SIG-M5 (cell line): Measurements from ENCODE around the gene POMGNT2.

Experiments used
- DNase-seq: peaks from one replicate; lab custom pipeline; 2025; lab: John Stamatoyannopoulos, UW

POMGNT2 gene

DNA sequence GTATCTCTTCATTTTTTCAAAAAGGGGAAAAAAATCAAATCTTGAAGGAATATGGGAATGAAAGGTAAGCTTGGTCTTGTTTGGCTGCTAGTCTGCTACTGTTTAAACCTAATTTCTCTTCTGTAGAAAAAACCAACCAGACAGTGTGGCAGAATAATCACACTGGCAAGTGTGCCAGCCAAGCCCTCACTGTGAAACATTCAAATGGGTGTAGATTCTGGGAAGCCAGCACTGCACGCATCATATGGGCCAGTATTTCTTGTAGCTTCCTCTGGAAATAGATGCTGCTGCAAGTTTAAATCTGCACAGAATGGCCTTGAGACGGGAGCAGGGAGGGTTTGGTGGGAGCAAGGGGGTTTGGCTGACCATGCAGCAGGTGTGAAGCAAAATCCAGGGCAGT, 62.1 kb downstream of the POMGNT2 start:
- DNase-seq, result no peak

DNA sequence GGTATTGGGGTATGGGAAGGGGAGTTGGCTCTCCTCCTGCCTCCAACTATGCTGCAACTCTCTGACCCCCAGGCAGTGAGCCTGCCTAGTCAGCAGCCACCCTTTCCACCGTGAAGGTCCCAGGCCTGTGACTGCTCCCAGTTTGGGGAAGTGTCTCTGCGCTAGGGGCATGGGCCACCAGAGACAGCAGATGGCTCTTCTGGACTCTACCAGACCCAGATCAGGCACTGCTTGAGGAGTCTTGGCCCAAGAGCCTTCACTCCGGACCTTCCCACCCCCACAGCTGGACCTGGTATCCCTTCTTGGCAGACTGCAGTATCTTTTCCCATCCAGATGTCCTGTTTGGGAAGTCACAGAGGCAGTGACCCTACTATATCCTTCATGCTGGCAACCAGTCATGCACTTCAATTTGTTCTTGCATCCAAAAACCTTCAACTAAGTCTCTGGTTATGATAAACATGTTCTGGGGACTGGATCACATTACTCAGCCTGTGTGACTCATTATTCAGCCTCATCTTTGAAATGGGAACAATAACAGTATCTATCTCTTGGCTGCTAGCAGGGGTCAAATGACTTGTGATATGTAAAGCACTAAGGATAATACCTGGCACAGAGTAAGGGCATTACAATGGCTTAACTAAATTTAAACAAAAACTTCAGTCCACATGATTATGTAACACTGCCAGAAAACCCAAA, 62.7 kb downstream of the POMGNT2 start:
- no peak for DNase-seq

DNA sequence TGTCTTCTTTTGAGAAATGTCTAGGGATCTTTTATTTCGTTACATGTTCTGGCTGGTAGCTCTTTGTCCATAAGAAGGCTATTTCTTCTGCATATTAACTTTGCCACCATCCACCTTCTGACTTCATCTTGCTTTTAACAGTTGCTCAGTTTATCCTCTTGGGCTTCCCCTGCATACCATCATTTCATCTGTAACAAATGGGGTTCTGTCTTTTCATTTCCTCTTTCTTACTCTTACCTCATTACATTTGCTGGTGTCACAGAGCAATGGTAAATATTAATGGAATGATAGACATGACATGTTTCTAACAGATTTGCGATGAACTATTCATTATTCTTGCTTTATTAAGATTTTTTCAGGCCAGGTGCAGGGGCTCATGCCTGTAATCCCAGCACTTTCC, 64.4 kb downstream of the POMGNT2 start:
- DNase-seq, result no peak

DNA sequence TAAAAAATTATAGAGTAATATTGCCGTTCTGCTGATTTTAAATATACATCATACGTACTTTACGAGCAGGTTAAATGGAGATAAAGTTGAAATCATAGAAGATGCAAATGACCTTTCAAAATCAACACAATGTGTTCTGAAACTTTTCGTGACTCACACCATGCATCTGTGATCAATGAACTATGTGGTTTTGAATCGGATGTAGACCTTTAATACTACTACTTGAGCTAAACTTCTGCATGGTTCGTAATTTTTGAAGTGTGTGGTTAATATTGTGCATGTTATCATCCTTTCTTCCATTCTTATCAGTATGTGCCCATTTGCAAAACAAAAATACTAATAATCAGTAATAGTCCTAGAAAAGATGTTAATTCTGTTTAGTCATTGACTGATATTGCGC, 67.9 kb downstream of the POMGNT2 start:
- no peak for DNase-seq

DNA sequence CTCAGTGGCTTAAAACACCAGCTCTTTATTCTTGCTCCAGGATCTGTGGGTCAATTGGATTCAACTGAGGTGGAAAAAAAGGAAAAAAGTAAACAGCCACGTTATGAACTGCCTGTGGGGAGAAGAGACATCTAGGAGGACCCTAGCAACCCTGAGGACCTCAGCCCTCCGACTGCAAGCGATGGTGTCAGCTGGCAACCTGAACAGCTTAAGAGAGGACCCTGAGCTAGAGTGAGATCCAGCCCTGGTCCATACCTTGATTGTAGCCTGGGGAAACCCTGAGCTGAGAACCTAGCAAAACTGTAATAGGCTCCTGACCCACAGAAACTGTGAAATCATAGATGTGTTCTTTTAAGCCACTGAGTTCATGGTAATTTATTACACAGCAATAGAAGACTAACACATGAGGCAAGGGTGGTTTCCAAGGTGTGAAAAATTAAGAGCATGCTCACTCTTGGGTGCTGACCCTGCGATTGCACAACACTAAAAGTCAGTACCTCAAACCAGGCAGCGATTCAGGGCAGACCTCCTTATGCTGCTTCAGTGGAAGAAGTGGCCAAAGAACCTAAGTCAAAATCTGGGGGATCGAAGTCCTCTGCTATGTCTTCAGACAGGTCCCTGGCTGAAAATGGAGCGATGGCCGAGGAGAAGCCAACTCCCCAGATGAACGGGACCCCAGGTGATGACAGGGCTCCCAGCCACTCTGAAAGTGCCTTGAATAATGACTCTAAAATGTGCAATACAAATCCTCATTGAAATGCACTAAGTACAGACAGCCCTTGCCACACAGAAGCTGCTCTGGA, 69.1 kb downstream of the POMGNT2 start:
- no peak for DNase-seq

DNA sequence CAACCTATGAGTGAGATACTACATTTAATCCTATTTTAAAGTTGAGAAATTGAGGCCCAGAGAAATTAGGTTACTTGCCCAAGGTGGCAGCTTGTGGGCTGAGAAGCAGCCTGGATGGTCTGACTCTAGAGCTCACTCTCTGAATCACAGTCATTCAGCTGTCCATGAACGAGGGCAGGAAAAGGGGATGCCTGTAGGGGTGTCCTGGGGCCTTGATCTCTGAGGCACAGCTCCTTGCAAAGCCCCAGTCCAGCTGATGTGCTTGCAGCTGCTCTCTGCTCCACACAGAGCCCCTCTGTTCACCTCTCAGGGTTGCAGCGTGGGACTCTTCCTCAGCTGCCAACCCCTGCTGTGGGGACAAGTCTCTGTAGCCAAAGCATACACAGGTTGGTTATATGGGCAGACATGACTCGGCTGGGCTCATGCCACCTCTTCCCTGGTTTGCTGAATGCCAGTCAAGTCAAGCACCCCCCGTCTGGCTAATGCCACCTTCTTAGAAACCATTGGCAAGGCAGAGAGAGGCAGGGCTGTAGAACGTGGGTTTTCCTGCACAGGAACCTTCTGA, 70.0 kb downstream of the POMGNT2 start:
- no peak for DNase-seq

DNA sequence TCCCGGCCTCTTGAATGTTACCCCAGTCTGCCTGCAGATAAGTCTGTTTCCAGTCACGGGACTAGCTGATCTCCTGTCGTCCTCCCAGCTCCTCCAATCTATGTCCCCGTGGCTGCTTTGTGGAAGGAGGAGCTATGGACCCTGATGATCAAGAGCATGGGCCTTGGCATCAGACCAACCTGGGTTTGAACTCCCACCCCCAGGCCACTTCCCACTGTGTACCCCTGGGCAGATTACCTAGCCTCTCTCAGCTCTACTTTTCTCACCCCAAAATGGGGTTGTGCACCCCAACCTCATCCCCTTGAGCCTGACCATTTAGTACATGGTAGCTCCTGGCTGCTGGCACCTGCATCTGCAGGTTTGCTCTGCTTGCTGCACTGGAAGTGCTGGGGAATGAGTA, 71.0 kb downstream of the POMGNT2 start:
- DNase-seq, result no peak

DNA sequence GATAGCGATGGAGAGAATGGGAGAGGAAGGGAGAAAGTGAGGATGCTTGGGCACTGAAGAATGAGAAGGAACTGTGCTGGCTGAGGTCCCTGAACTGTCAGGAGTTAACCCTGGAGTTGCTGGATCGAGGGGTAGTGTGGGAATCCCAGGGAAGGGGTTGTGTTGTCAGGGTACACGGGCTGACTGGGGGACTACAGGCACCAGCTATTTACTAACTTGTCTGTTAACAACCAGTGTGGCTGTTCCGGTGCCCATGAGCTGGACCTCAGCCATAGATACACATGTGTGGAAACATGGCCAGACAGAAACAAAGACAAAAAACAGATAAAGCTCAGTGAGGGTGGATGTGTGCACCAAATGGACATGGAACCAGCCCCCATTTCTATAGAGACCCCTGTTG, 71.7 kb downstream of the POMGNT2 start:
- DNase-seq, result no peak

DNA sequence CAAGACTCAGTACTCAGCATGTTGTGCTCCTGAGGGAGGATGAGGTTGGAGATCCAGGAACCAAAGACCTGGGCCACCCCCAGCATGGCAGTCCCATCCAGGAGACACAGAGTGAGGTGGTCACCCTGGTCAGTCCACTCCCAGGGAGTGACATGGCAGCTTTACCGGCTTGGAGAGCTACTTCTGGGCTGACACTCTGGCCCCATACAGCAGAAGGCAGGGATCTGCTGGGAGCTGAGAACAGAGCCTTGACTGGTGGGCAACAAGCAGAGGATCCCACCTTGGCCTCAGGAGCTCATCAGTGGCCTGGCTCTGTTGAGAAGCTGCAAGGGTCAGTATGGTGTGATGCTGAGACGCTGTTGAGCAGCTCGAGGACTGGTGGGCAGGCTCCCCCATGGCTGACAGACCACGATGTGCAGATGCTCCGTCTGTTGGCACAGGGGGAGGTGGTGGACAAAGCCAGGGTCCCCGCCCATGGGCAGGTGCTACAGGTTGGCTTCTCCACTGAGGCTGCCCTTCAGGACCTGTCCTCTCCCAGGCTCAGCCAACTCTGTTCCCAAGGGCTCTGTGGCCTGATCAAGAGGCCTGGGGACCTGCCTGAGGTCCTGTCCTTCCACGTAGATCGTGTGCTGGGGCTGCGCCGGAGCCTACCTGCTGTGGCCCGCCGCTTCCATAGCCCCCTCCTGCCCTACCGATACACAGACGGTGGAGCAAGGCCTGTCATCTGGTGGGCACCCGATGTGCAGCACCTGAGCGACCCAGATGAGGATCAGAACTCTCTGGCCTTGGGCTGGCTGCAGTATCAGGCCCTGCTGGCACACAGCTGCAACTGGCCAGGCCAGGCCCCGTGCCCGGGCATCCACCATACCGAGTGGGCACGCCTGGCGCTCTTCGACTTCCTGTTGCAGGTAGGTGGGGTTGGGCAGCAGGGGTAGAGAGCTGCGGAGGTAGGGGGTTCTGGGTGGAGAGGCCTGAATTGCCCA, 72.9 kb downstream of the POMGNT2 start:
- DNase-seq, result no peak

DNA sequence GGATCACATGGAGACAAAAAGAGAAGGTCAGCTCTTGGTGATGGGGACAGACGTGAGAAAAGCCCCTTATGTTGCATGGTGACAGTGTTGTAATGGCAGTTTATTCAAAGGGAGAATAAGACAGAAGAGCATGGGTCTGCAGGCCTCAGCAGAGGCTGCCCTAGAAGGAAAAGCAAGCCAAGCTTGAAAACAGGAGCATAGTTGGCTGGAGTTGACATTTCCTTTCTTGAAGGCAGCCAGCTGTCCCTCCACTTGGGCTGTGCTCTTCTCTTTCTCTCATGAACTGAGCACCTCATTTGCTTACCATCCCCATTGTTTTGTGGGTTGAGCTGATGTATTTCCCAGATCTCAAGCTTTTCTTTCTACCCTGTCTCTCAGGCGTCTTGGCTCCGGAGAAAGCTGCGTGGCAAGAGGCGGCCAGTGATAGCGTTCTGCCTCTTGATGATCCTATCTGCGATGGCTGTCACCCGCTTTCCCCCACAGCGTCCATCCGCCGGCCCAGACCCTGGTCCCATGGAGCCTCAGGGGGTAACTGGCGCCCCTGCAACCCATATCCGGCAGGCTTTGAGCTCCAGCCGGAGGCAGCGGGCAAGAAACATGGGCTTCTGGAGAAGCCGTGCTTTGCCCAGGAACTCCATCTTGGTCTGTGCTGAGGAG, 73.9 kb downstream of the POMGNT2 start:
- no peak for DNase-seq

DNA sequence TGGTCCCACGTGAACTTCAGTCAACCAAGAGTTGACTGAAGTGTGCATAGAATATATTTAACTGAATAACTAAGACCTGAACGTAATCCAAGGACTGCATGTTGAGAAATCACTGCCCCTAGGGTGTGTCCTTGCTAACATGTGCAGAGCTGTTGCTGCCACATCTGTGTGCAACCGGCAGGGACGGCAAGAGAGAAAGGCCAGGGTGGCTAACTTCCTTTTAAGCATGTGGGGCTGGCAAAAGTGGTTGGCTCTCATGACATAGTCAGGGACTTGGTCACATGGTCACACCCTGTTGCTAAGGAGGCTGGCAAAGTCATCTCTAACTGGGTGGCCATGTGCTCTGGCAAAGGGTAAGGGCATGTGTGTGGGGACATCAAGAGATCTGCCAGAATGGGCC, 74.4 kb downstream of the POMGNT2 start:
- no peak for DNase-seq

DNA sequence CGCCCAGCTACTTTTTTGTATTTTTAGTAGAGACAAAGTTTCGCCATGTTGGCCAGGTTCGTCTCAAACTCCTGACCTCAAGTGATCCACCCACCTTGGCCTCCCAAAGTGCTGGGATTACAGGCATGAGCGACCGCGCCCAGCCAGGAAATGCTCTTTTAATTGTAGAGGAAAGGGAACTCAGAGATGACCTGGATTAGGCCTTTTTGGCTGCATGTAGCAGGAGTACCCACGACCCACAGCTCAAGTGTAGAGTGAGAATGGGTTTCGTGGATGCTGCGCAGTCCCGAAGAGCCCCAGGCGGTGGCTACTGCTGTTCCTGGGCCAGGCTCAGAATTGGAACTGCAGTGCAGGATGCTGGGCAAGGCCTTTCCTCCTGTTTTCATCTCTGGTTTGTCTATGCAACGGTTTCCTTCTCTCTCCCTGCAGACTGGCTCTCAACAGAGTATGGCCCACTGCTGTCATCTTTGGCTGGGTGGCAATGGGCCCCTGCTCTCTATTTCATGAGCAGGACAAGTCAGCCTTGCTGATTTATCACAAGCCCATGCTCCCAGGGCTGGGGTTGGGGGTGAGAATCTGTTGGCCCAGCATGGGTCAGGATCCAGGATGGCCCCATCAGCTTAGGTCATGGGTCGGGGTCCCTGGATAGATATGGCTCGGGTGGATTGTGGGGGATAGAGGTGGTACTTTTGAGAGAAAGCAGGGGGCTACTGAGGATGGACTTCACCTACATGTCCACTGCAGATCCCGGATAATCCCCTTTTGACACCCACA, 75.5 kb downstream of the POMGNT2 start:
- DNase-seq, result no peak
